GM21360 (cell line): ENCODE data around the gene CDKL1.

Experiments used
- ATAC-seq: cut with Tn5 transposase; IDR thresholded peaks from one replicate; pipeline ENCODE4 v1.9.1; 2021; ENCODE audit warnings: mild to moderate bottlenecking, moderate library complexity; ENCODE audit not compliant: unreplicated experiment

Gene CDKL1

GRCh38 chr14:50290306-50290705, 106.4 kb downstream of the CDKL1 start:
- no peak for ATAC-seq

GRCh38 chr14:50288146-50288545, 108.5 kb downstream of the CDKL1 start:
- ATAC-seq: no peak

GRCh38 chr14:50285861-50286260, 110.8 kb downstream of the CDKL1 start:
- ATAC-seq: no peak
